Stimulated activated naive CD4-positive, alpha-beta T cell treated with Interleukin-2 at 50 U/mL for 16 hours (primary cell): ENCODE data around the gene LRRC18.

Source experiments
- DNase-seq: peaks from one replicate; lab custom pipeline; 2025; lab: John Stamatoyannopoulos, UW

LRRC18 gene

GRCh38 chr10:48946332-48946731 is 6.7 kb upstream of the LRRC18 start:
- no peak for DNase-seq

- no peak for DNase-seq
Measured at GRCh38 chr10:48945441-48946130, 5.9 kb upstream of the LRRC18 start.

GRCh38 chr10:48944171-48944570 is 4.5 kb upstream of the LRRC18 start:
- DNase-seq: no peak

GRCh38 chr10:48943096-48943495 is 3.5 kb upstream of the LRRC18 start:
- DNase-seq: no peak

- DNase-seq: no peak
Measured at GRCh38 chr10:48941427-48942075, 1.9 kb upstream of the LRRC18 start.

- no peak for DNase-seq
Measured at GRCh38 chr10:48940958-48941357, 1.3 kb upstream of the LRRC18 start.

- DNase-seq: no peak
Measured at GRCh38 chr10:48940372-48940771, 732 bp upstream of the LRRC18 start.

GRCh38 chr10:48938990-48939536 is 577 bp downstream of the LRRC18 start:
- DNase-seq: no peak

- no peak for DNase-seq
Measured at GRCh38 chr10:48938281-48938680, 1.4 kb downstream of the LRRC18 start.

- DNase-seq: no peak
Measured at GRCh38 chr10:48937796-48938195, 1.8 kb downstream of the LRRC18 start.

- no peak for DNase-seq
Measured at GRCh38 chr10:48935577-48935976, 4.1 kb downstream of the LRRC18 start.

GRCh38 chr10:48934672-48935501 is 4.8 kb downstream of the LRRC18 start:
- DNase-seq: no peak

GRCh38 chr10:48932831-48933664 is 6.6 kb downstream of the LRRC18 start:
- DNase-seq: no peak

- DNase-seq: no peak
Measured at GRCh38 chr10:48931188-48931587, 8.5 kb downstream of the LRRC18 start.

GRCh38 chr10:48929413-48929990 is 10.1 kb downstream of the LRRC18 start:
- no peak for DNase-seq

GRCh38 chr10:48926764-48927540 is 12.7 kb downstream of the LRRC18 start:
- no peak for DNase-seq

- no peak for DNase-seq
Measured at GRCh38 chr10:48926255-48926654, 13.4 kb downstream of the LRRC18 start.

- no peak for DNase-seq
Measured at GRCh38 chr10:48924988-48925387, 14.7 kb downstream of the LRRC18 start.

- DNase-seq: no peak
Measured at GRCh38 chr10:48923748-48924147, 15.9 kb downstream of the LRRC18 start.

GRCh38 chr10:48913674-48914073 is 26.0 kb downstream of the LRRC18 start:
- no peak for DNase-seq

GRCh38 chr10:48910548-48910947 is 29.1 kb downstream of the LRRC18 start:
- DNase-seq: no peak
